Hepatocyte (in vitro differentiated cells): ENCODE data around the gene NOS1. TPM values are rescaled to one million over a fixed set of nuclear protein-coding genes. Genes with fewer than 3 reads are reported as not detected.

Experiments used
- DNase-seq: peaks from one replicate; pipeline ENCODE4 v3.0.0-alpha.2; 2016; ENCODE audit warnings: low spot score
- H2AFZ ChIP-seq: fragments of 200-600 bp; sonication (generic); 2 replicates; pipeline ENCODE4 v1.6.0; 2016; ENCODE audit warnings: antibody characterized with exemption, mild to moderate bottlenecking
- H3K27ac ChIP-seq: fragments of 200-600 bp; sonication (generic); 2 replicates; pipeline ENCODE4 v1.5.1; 2016; ENCODE audit warnings: mild to moderate bottlenecking
- H3K27me3 ChIP-seq: fragments of 200-600 bp; sonication (generic); 2 replicates; pipeline ENCODE4 v1.6.1; 2016
- H3K36me3 ChIP-seq: fragments of 200-600 bp; sonication (generic); replicated peaks from 2 replicates; pipeline ENCODE4 v1.5.1; 2016; ENCODE audit warnings: low read depth; ENCODE audit not compliant: insufficient read depth
- H3K4me1 ChIP-seq: fragments of 200-600 bp; sonication (generic); 2 replicates; pipeline ENCODE4 v1.5.1; 2016; ENCODE audit warnings: mild to moderate bottlenecking, moderate library complexity; ENCODE audit not compliant: insufficient read depth
- H3K4me2 ChIP-seq: fragments of 200-600 bp; sonication (generic); 2 replicates; pipeline ENCODE4 v1.6.0; 2016
- H3K4me3 ChIP-seq: fragments of 200-600 bp; sonication (generic); 2 replicates; pipeline ENCODE4 v1.5.1; 2016; ENCODE audit warnings: mild to moderate bottlenecking
- H3K79me2 ChIP-seq: fragments of 200-600 bp; sonication (generic); 2 replicates; pipeline ENCODE4 v1.6.0; 2017; ENCODE audit warnings: mild to moderate bottlenecking
- H3K9me2 ChIP-seq: fragments of 200-600 bp; sonication (generic); replicated peaks from 2 replicates; pipeline ENCODE4 v1.6.0; 2017; ENCODE audit warnings: mild to moderate bottlenecking; ENCODE audit not compliant: insufficient read depth
- H3K9me3 ChIP-seq: fragments of 200-600 bp; sonication (generic); 2 replicates; pipeline ENCODE4 v1.5.1; 2016; ENCODE audit warnings: low read depth, mild to moderate bottlenecking
- H4K20me1 ChIP-seq: fragments of 200-600 bp; sonication (generic); 2 replicates; pipeline ENCODE4 v1.6.0; 2016; ENCODE audit warnings: mild to moderate bottlenecking; ENCODE audit not compliant: insufficient read depth, poor library complexity, severe bottlenecking
- EZH2 ChIP-seq: fragments of 200-600 bp; sonication (generic); IDR thresholded peaks from 2 replicates; pipeline ENCODE4 v1.6.1; 2016; ENCODE audit warnings: antibody characterized with exemption, mild to moderate bottlenecking, borderline replicate concordance
- EZH2phosphoT487 ChIP-seq: fragments of 200-600 bp; sonication (generic); IDR thresholded peaks from one replicate; pipeline ENCODE4 v1.6.1; 2018; ENCODE audit warnings: antibody characterized with exemption, mild to moderate bottlenecking, low read depth, moderate library complexity; ENCODE audit not compliant: unreplicated experiment, severe bottlenecking
- whole genome bisulfite sequencing: methylation state at CpG from one replicate; pipeline ENCODE4 v1.1.6; 2016; ENCODE audit warnings: low lambda C conversion rate; ENCODE audit errors: missing lambda C conversion rate; 5-methylcytosine and 5-hydroxymethylcytosine counted together
- polyA plus RNA-seq: library from polyadenylated mRNA; unstranded; fragments of >200 nt; fragmentation: Nextera tagmentation; extraction: Ambion mirVana; gene quantifications from 2 replicates; pipeline ENCODE4 v1.2.1, GENCODE V29; 2016
- total RNA-seq: library from RNA; depleted of rRNA; stranded (reverse); fragments of >200 nt; gene quantifications from 2 replicates; pipeline ENCODE4 v1.2.3, GENCODE V29; 2014
- TF ChIP-seq, protein P1 (sequence below): fragments of 200-600 bp; sonication (generic); IDR thresholded peaks from 2 replicates; pipeline ENCODE4 v1.5.1; 2016; ENCODE audit warnings: antibody characterized with exemption, mild to moderate bottlenecking; ENCODE audit not compliant: poor library complexity

The NOS1 gene
- total and polyA plus RNA-seq, 2 experiments from 2014 or later = not detected

DNA sequence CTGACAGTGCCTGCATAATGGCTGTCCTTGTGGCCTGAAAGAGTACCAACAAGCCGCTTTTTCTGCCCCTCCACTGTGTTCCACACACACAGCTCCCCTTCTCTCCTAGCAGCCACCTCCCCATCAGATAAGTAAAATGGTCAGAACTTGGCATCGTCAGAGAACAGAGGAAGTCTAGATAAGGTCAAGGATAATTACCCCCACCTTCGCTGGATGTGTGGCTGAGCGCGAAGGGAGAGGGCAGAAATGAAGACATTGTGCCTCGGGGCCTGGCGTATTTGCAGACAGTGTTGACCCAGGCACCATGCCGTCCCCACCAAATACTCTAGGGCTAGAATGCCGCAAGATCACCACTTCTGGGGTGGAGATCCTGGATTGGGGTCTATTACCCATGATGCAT is 201.8 kb downstream of the NOS1 start:
- WGBS = 80% methylated on average over 9 of the region's 9 CpGs
- no peak for DNase-seq

DNA sequence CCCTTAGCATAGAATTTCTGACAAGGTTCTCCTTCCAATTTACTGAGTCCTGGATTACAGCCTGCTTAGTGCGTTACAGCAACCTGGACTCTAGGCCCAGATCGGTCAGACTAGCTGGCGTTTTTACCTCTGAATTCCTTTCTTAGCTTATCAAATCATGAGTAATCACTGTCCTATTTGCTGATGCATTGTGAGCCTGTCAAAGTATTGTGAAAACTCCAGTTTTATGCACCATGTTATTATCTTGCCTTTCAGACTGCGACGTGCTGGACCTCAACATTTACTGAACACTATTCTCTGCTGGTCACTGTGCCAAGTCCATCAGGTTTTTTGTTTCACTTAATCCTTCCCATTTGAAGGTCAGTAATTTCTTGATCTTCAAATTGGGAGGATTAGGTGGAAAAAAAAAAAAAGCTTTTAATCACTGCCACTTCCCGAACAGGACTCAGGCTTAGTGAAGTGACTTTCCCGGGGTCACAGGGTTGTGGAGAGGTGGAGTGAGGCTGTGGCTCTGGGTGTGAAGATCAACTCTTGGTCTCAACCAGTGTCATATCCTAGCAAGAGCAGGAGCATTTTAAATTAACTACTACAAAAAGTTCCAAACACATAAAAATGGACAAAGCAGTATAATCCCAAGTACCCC is 202.4 kb downstream of the NOS1 start:
- H3K36me3 ChIP-seq = no peaks in the 10 kb centered on the region
- 60% methylated on average over 7 of the region's 7 CpGs for WGBS

More for the DNA sequence above, 201.8 kb downstream of the NOS1 start:
- no peaks in the 10 kb centered on the region for H3K36me3 ChIP-seq
- H4K20me1 ChIP-seq = no peaks in the 10 kb centered on the region
- no peaks in the 10 kb centered on the region for H3K9me2 ChIP-seq
- TF ChIP-seq EZH2 (no peak), EZH2phosphoT487 (no peak)
- TF ChIP-seq, protein P1, sequence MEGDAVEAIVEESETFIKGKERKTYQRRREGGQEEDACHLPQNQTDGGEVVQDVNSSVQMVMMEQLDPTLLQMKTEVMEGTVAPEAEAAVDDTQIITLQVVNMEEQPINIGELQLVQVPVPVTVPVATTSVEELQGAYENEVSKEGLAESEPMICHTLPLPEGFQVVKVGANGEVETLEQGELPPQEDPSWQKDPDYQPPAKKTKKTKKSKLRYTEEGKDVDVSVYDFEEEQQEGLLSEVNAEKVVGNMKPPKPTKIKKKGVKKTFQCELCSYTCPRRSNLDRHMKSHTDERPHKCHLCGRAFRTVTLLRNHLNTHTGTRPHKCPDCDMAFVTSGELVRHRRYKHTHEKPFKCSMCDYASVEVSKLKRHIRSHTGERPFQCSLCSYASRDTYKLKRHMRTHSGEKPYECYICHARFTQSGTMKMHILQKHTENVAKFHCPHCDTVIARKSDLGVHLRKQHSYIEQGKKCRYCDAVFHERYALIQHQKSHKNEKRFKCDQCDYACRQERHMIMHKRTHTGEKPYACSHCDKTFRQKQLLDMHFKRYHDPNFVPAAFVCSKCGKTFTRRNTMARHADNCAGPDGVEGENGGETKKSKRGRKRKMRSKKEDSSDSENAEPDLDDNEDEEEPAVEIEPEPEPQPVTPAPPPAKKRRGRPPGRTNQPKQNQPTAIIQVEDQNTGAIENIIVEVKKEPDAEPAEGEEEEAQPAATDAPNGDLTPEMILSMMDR = no peak
- no peaks in the 10 kb centered on the region for H3K79me2 ChIP-seq
- H3K4me2 ChIP-seq = no peak overlapping the region
- H3K27me3 ChIP-seq = no peaks in the 10 kb centered on the region
- peaks cover 2% of the 10 kb centered on the region for H3K4me1 ChIP-seq
- no peak overlapping the region for H3K4me3 ChIP-seq
- H3K27ac ChIP-seq = peak overlapping the region; percentile 41
- H2AFZ ChIP-seq = no peak overlapping the region
- no peaks in the 10 kb centered on the region for H3K9me3 ChIP-seq

More for the DNA sequence above, 202.4 kb downstream of the NOS1 start:
- no peaks in the 10 kb centered on the region for H3K9me3 ChIP-seq
- H3K27ac ChIP-seq = peak overlapping the region; percentile 55
- no peak overlapping the region for H3K4me2 ChIP-seq
- no peak overlapping the region for H3K4me3 ChIP-seq
- no peaks in the 10 kb centered on the region for H3K9me2 ChIP-seq
- H4K20me1 ChIP-seq = no peaks in the 10 kb centered on the region
- H2AFZ ChIP-seq = no peak overlapping the region
- peaks cover 2% of the 10 kb centered on the region for H3K4me1 ChIP-seq
- DNase-seq = peak; percentile 40
- no peaks in the 10 kb centered on the region for H3K27me3 ChIP-seq
- H3K79me2 ChIP-seq = no peaks in the 10 kb centered on the region
- no peak for TF ChIP-seq EZH2

Other genes starting within 250 kb of the NOS1 start
- gene FBXO21, start 171.2 kb downstream of the NOS1 start, total RNA-seq = 32.6 and 68.0 TPM in 2 replicates
- gene FBXO21, start 171.2 kb downstream of the NOS1 start, polyA plus RNA-seq = 41.9 and 46.3 TPM in 2 replicates